ENCODE measurements around the gene TCF4.

Gene TCF4

DNA sequence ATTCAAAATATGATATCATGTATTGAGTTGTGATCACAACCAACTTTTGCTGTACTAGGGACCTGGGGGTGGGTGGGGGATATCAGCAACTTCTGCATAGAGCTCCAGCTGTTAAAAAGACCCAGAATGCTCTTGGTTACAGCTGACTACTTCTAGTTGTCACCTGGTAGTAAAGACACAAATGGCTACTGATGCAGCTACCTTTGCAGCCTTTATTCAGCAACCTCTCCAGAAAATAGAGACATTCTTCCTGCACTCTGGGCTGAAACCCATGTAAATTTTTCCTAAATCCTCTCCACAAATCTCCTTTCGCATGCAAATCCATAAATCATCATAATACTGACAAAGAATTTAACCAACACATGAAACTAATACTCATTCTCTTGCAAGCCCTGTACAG, 238.3 kb downstream of the TCF4 start:
- no peak overlapping the region for H2AFZ ChIP-seq (ENCODE audit: low read length)
- H3F3A ChIP-seq (ENCODE audit: insufficient read depth, low read length), result no peaks in the 10 kb centered on the region
- DNase-seq, result no peak
- no peaks in the 10 kb centered on the region for H3K79me2 ChIP-seq (ENCODE audit: low read length)
- TF ChIP-seq EZH2phosphoT487 (IDR thresholded peaks at IDR 0.05; ENCODE audit: low read length), result no peak
- TF ChIP-seq, protein P1, sequence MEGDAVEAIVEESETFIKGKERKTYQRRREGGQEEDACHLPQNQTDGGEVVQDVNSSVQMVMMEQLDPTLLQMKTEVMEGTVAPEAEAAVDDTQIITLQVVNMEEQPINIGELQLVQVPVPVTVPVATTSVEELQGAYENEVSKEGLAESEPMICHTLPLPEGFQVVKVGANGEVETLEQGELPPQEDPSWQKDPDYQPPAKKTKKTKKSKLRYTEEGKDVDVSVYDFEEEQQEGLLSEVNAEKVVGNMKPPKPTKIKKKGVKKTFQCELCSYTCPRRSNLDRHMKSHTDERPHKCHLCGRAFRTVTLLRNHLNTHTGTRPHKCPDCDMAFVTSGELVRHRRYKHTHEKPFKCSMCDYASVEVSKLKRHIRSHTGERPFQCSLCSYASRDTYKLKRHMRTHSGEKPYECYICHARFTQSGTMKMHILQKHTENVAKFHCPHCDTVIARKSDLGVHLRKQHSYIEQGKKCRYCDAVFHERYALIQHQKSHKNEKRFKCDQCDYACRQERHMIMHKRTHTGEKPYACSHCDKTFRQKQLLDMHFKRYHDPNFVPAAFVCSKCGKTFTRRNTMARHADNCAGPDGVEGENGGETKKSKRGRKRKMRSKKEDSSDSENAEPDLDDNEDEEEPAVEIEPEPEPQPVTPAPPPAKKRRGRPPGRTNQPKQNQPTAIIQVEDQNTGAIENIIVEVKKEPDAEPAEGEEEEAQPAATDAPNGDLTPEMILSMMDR (IDR thresholded peaks at IDR 0.05; ENCODE audit: low read length), result no peak
- no peak for TF ChIP-seq EZH2 (optimal IDR thresholded peaks at IDR 0.05; ENCODE audit: low read depth, low read length)
- H3K9ac ChIP-seq (ENCODE audit: low read length), result no peak overlapping the region
- H3K9me2 ChIP-seq (replicated peaks; ENCODE audit: insufficient read depth, low read length), result no peaks in the 10 kb centered on the region
- no peak overlapping the region for H3K27ac ChIP-seq (ENCODE audit: low read length)
- H3K36me3 ChIP-seq (replicated peaks; ENCODE audit: insufficient read depth, low read length), result no peaks in the 10 kb centered on the region
- no peaks in the 10 kb centered on the region for H3K4me1 ChIP-seq (ENCODE audit: low read length)
- H3K4me2 ChIP-seq (ENCODE audit: low read depth, low read length), result no peak overlapping the region
- H4K20me1 ChIP-seq (ENCODE audit: insufficient read depth, low read length), result no peaks in the 10 kb centered on the region
- no peak overlapping the region for H3K4me3 ChIP-seq (ENCODE audit: low read length)
- H3K27me3 ChIP-seq (replicated peaks; ENCODE audit: insufficient read depth, low read length), result no peaks in the 10 kb centered on the region
- H3K9me3 ChIP-seq (replicated peaks; ENCODE audit: insufficient read depth, low read length), result no peaks in the 10 kb centered on the region

DNA sequence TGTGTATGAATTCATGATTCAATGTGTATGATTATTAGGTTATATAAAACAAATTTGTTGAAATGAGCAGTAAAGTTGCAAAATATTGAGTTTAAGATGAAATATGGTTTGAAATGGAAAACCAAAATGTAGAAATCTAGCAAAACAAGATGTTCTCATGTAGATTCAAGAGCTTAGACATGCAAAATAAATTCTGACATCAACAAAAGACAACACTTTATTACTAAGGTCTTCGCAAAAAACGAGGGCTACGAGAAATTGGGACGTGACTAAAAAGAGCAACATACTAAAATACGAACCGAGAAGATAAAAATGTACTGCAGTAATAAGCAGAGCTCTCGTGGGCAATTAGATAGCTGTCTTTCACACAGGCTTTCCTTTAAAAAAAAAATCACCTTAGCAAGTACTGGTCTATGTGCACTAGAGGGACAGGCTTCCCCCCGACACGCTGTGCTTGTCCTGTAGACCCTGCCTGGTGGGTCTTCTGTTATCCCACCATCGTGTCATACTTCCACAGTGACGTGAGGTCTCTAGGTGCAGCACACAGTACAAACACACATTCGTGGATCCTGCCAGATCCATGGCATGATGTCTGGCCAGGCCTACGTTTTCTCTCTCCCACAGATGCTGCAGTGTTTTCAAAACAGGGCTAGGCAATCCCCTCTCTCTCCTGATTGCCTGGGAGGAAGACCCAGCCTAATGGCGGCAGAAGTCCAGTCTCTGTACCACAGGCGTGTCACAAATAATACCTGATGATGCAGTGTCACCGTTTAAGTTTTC, 240.8 kb downstream of the TCF4 start:
- Histone ChIP-seq H3K27me3 (replicated peaks; ENCODE audit: insufficient read depth, low read length) (no peaks in the 10 kb centered on the region), H3K9me3 (replicated peaks; ENCODE audit: insufficient read depth, low read length) (no peaks in the 10 kb centered on the region), H3K4me3 (ENCODE audit: low read length) (no peak overlapping the region), H3K4me1 (ENCODE audit: low read length) (no peaks in the 10 kb centered on the region), H3K4me2 (ENCODE audit: low read depth, low read length) (no peak overlapping the region), H3K9me2 (replicated peaks; ENCODE audit: insufficient read depth, low read length) (no peaks in the 10 kb centered on the region), H2AFZ (ENCODE audit: low read length) (no peak overlapping the region), H3K9ac (ENCODE audit: low read length) (no peak overlapping the region), H3F3A (ENCODE audit: insufficient read depth, low read length) (no peaks in the 10 kb centered on the region), H3K36me3 (replicated peaks; ENCODE audit: insufficient read depth, low read length) (no peaks in the 10 kb centered on the region), H3K79me2 (ENCODE audit: low read length) (no peaks in the 10 kb centered on the region), H4K20me1 (ENCODE audit: insufficient read depth, low read length) (no peaks in the 10 kb centered on the region), H3K27ac (ENCODE audit: low read length) (no peak overlapping the region)
- TF ChIP-seq EZH2 (optimal IDR thresholded peaks at IDR 0.05; ENCODE audit: low read depth, low read length) (no peak), EZH2phosphoT487 (IDR thresholded peaks at IDR 0.05; ENCODE audit: low read length) (no peak)
- TF ChIP-seq, protein P1 (IDR thresholded peaks at IDR 0.05; ENCODE audit: low read length), result no peak
- DNase-seq, result no peak

DNA sequence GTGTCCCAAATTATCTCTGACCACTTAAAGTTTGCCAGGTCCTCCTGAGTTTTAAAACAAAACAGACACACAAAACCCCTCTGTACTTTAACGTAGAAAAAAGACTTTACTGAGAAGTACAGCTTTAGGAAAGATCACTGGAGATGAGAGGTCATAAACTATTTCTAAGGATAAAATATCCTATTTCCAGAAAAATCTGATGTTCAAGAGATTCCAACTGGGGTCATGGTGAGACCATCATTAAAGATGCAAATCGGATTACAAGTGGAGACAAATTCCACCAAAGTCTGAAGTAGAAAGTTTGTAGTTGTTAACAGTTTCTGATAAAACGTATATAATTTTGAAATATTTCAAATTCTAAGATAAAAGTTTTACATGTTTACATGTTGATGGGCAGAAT, 241.6 kb downstream of the TCF4 start:
- no peaks in the 10 kb centered on the region for H3F3A ChIP-seq (ENCODE audit: insufficient read depth, low read length)
- H3K4me3 ChIP-seq (ENCODE audit: low read length), result no peak overlapping the region
- H3K4me1 ChIP-seq (ENCODE audit: low read length), result no peaks in the 10 kb centered on the region
- no peak overlapping the region for H3K27ac ChIP-seq (ENCODE audit: low read length)
- no peak overlapping the region for H2AFZ ChIP-seq (ENCODE audit: low read length)
- H3K9ac ChIP-seq (ENCODE audit: low read length), result no peak overlapping the region
- no peak overlapping the region for H3K4me2 ChIP-seq (ENCODE audit: low read depth, low read length)
- no peak for DNase-seq
- TF ChIP-seq EZH2 (optimal IDR thresholded peaks at IDR 0.05; ENCODE audit: low read depth, low read length) (no peak), EZH2phosphoT487 (IDR thresholded peaks at IDR 0.05; ENCODE audit: low read length) (no peak)
- TF ChIP-seq, protein P1 (IDR thresholded peaks at IDR 0.05; ENCODE audit: low read length), result no peak
- no peaks in the 10 kb centered on the region for H3K36me3 ChIP-seq (replicated peaks; ENCODE audit: insufficient read depth, low read length)
- H3K9me3 ChIP-seq (replicated peaks; ENCODE audit: insufficient read depth, low read length), result no peaks in the 10 kb centered on the region
- no peaks in the 10 kb centered on the region for H4K20me1 ChIP-seq (ENCODE audit: insufficient read depth, low read length)
- no peaks in the 10 kb centered on the region for H3K27me3 ChIP-seq (replicated peaks; ENCODE audit: insufficient read depth, low read length)
- H3K9me2 ChIP-seq (replicated peaks; ENCODE audit: insufficient read depth, low read length), result no peaks in the 10 kb centered on the region
- H3K79me2 ChIP-seq (ENCODE audit: low read length), result no peaks in the 10 kb centered on the region
